Small intestine (tissue), 7 donors: ENCODE measurements around the gene ANAPC1. TPM values are rescaled to one million over a fixed set of nuclear protein-coding genes. Genes with fewer than 3 reads are reported as not detected.
"Not testable (repeated sequence)": the region's sequence is repeated elsewhere in the genome, so short reads cannot be mapped to it uniquely, and the experiment has no call there.

Experiments used
- DNase-seq, 2 donors: peaks; one replicate each; pipeline versions ENCODE4 v3.0.0 to v3.0.0-alpha.2; 2013
- FAIRE-seq: peaks from 2 replicates; lab custom pipeline; 2012; peaks lifted over from hg19 to GRCh38; lab: Jason Lieb, UNC
- H3K27ac ChIP-seq, 3 donors: one replicate each; pipeline ENCODE4 v1.5.1; 2013; ENCODE audit warnings: low read length in 2 of 3, mild to moderate bottlenecking in 2 of 3, control low read depth in 1 of 3, inconsistent platforms in 1 of 3, low read depth in 1 of 3, moderate library complexity in 1 of 3
- H3K27me3 ChIP-seq, 3 donors: one replicate each; pipeline ENCODE4 v1.6.1; 2013; ENCODE audit warnings: low read length in 3 of 3, inconsistent platforms in 1 of 3; ENCODE audit not compliant: control insufficient read depth in 3 of 3, insufficient read depth in 3 of 3
- H3K36me3 ChIP-seq, 3 donors: one replicate each; pipeline ENCODE4 v1.6.1; 2013; ENCODE audit warnings: low read length in 3 of 3, inconsistent platforms in 1 of 3, low read depth in 1 of 3, mild to moderate bottlenecking in 1 of 3, moderate library complexity in 1 of 3; ENCODE audit not compliant: control insufficient read depth in 3 of 3, insufficient read depth in 2 of 3
- H3K4me1 ChIP-seq, 3 donors: one replicate each; pipeline ENCODE4 v1.6.1; 2013; ENCODE audit warnings: low read length in 2 of 3, inconsistent platforms in 1 of 3, low read depth in 1 of 3, mild to moderate bottlenecking in 1 of 3, moderate library complexity in 1 of 3; ENCODE audit not compliant: control insufficient read depth in 3 of 3, insufficient read depth in 2 of 3
- H3K4me3 ChIP-seq, 3 donors: one replicate each; pipeline ENCODE4 v1.5.1; 2013; ENCODE audit warnings: low read length in 3 of 3, control low read depth in 1 of 3, inconsistent platforms in 1 of 3, low read depth in 1 of 3, mild to moderate bottlenecking in 1 of 3, moderate library complexity in 1 of 3
- H3K9me3 ChIP-seq, 2 donors: one replicate each; pipeline ENCODE4 v1.6.1; 2013; ENCODE audit warnings: low read depth in 1 of 2, low read length in 1 of 2; ENCODE audit not compliant: control insufficient read depth in 2 of 2, insufficient read depth in 1 of 2
- WGBS, 3 donors: extraction: QIAGEN DNeasy Blood & Tissue Kit; methylation state at CpG; one replicate each; pipeline ENCODE4 v1.1.7; 2013; 5-methylcytosine and 5-hydroxymethylcytosine counted together
- polyA plus RNA-seq, 4 donors: library from polyadenylated mRNA; stranded (reverse) in 3 of 4; unstranded in 1 of 4; fragments of 200-250 nt in 3 of 4; fragments of 120-200 nt in 1 of 4; gene quantifications; one replicate each; pipeline versions ENCODE4 v1.2.1 to v1.2.3, GENCODE V29; 2013
- donor health status: healthy with polysubstance abuse.
- donor health status: control.
- donor health status: control.
- donor health status: Bipolar disorder and iron deficiency.
- donor health status: healthy.

Gene ANAPC1
- polyA plus RNA-seq, 4 donors = 2.4 to 23.9 (median 8.4) TPM

GRCh38 chr2:111725742-111726141 lies 158.3 kb downstream of the ANAPC1 start:
- H3K9me3 ChIP-seq, H3K36me3 ChIP-seq, H3K27ac ChIP-seq, H3K27me3 ChIP-seq, H3K4me3 ChIP-seq, DNase-seq, H3K4me1 ChIP-seq, FAIRE-seq: not testable (repeated sequence)
- 88 to 90% (median 89%) methylated on average over 3 to 6 of the region's 6 CpGs for WGBS, 3 donors

GRCh38 chr2:111719610-111720009 lies 164.4 kb downstream of the ANAPC1 start:
- FAIRE-seq, H3K27me3 ChIP-seq, H3K4me1 ChIP-seq, H3K4me3 ChIP-seq, DNase-seq, H3K9me3 ChIP-seq, H3K27ac ChIP-seq, H3K36me3 ChIP-seq: not testable (repeated sequence)
- 60 to 81% (median 60%) methylated on average over 4 to 6 of the region's 9 CpGs for whole genome bisulfite sequencing, 3 donors

Other genes starting within 250 kb of the ANAPC1 start
- gene MERTK, start 14.4 kb upstream of the ANAPC1 start, polyA plus RNA-seq = 1 to 10 TPM; 4.1 to 9.8 (median 7.1) TPM
- 10 to 100 TPM; 17.3 to 43.3 (median 26.1) TPM for gene TMEM87B, start 171.1 kb upstream of the ANAPC1 start, polyA plus RNA-seq